COR-L47 (cell line): ENCODE results near the gene RAP1GAP2.
"Not testable (repeated sequence)": the region's sequence is repeated elsewhere in the genome, so short reads cannot be mapped to it uniquely, and the experiment has no call there.

Experiments
- DNase-seq: peaks from one replicate; lab custom pipeline; 2025; lab: John Stamatoyannopoulos, UW

Gene RAP1GAP2

DNA sequence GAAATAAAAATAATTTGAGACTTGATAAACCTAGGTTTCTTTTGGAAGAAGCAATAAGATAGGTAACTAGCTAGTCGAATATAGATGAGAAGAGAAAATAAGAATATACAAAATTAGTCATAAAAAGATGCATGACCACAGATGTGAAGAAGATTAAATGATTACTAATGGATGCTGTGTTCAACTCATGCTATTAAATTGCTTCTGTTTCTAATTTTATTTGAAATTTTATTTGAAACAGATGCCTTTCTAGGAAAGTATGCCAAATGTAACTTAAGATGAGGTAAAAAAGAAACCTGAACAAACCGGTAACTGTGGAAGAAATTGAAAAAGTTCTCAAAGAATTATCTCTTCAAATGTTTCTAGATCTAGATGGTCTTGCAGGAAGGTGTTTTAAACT is 175.6 kb downstream of the RAP1GAP2 start:
- DNase-seq, result no peak

DNA sequence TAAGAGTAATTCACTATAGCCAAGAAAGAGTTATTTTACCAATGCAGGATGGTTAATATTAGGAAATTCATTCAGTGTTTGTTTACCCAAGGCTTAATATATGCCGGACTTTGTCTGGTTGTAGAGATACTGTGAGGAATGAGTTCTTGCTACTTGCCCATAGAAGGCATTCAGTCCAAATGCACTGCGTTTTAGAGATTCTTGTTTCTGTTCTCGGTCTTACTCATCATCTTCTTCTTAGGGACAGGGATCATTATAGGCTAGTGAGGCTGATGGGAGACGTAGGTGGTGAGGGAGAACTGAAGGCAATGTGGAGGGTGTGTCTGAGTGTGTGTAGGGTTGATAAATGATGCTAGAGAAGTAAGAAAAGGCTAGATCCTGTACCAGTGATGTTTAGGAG is 176.5 kb downstream of the RAP1GAP2 start:
- no peak for DNase-seq

DNA sequence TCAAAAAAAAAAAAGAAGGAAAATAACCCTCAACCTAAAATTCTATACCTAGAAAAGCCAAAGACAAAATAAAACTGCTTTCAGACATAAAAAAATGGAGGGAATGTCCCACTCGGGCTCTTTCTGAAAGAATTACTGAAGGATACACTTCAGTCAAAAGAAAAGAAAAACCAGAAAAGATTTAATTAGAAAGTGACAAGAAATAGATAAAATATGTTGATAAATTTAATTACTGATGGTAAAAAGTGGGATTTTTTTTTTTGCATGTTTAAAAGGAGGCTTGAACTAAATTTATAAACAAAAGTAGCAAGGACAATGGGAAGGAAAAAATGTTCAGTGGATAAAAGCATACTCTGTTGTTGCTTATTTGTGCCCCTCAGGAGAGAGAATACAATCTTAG is 178.1 kb downstream of the RAP1GAP2 start:
- no peak for DNase-seq

DNA sequence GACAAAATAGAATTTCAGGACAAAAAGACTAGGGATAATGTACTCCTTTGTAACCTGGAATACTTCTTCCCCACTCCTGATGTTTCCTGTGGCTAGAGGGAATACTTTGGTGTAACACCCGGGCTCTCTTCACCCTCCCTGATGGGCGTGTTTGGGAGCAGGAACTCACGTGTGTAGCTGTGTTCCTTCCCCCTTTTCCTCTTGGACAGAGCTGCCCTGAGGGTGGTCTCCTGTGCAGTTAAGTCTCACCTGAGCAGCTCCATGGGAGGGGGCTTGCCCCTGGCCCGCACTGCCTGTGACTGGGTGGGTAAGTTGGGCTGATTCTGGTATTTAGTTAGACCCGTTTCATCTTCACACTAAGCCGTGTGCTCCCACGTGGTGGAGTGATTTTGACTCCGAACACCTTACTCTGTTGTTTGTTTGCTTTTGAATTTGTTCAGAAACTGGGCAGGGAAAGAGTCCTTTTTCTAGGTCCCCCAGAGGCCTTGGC is 179.3 kb downstream of the RAP1GAP2 start:
- DNase-seq, result peak; percentile 53

DNA sequence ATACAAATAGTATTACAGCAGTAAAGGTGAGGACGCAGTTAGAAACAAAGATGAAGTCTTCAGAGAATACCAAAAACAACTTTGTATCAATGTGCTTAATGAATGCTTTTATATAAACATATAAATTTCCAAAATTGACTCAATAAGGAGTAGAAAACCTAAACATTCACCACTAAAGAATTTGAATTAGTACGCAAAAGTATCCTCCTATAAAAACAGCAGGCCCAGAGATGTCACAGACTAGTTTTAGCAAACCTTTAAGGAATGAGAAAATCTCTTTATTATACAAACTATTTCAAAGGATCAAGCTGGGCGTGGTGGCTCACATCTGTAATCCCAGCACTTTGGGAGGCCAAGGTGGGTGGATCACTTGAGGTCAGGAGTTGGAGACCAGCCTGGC is 180.9 kb downstream of the RAP1GAP2 start:
- DNase-seq, result no peak

DNA sequence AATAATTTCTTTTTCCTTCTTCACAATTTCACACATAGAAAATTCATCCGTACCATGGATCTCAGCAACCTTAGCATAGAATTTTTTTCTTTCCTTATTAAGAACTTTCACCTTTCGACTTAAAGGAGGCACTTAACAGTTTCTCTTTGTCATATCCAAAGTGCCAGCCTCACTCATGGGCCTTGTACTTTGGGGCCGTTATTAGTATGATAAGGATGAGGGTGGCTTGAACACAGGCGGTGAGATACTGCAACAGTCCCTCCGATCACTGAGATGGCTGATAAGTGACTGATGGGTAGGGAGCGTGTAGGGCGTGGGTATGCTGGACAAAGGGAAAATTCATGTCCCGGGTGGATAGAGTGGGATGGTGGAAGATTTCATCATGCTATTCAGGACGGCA is 181.9 kb downstream of the RAP1GAP2 start:
- DNase-seq, result no peak

DNA sequence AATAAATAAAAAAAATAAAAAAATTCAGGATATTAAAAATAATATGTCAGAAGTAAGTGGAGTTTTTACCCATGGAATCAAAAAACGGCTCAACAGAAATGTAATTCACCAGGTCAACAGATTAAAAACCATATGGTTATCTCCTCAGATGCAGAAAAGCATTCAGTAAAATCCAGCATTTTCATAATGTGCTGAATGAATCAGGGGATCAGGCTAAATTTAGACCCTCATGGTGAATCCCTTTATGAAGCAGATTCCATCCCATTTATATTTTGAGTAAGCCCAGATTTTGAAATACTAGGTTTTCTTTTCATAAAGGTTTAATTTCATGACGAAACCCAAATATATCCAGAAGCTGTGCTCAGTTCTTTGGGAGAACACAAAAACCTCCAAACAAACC is 182.8 kb downstream of the RAP1GAP2 start:
- DNase-seq, result no peak

DNA sequence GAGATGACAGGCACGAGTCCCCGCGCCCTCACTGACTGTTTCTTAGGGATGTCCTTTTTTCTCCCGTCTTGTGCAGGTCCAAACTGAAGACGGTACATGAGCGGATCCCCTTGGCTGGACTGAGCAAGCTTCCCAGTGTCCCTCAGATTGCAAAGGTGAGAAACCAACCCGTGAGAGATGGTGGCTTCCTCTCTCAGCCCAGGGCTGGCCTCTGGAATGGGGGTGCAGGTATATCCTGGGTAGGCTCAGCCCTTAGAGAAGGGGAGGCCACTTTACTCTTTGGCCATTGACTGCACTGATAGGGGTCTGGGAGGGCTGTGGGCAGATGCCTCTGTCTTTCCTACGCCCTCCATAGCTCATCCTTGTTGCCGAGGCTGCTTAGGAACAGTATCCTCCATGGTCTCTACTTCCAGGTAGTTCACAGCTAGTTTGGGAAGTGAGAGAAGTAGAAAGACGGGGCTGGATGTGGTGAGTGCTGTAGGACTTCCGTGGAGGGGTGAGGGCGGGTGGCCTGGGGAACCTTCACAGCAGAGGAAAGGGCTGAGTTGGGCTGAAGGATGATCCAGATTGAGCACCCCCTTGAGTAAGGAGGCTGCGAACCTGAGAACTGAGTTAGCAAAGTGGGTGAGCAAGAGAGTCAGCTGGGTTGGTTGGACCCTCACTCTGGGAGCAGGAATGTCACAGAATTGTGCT is 184.1 kb downstream of the RAP1GAP2 start:
- no peak for DNase-seq

DNA sequence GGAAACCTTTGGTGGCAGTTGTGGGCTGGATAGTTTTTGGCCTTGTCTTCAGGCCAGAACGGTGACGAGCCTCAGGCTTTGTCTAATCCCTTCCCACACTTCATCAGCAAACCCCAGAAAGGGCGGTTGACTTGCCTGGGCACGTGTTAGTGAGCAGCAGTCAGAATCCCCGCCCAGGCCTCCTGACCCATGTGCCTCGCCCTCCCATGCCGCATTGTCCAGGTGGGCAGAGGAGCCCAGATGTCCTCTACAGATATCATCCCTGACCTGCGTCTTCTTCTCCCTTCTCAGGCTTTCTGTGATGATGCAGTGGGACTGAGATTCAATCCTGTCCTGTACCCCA is 184.6 kb downstream of the RAP1GAP2 start:
- no peak for DNase-seq

DNA sequence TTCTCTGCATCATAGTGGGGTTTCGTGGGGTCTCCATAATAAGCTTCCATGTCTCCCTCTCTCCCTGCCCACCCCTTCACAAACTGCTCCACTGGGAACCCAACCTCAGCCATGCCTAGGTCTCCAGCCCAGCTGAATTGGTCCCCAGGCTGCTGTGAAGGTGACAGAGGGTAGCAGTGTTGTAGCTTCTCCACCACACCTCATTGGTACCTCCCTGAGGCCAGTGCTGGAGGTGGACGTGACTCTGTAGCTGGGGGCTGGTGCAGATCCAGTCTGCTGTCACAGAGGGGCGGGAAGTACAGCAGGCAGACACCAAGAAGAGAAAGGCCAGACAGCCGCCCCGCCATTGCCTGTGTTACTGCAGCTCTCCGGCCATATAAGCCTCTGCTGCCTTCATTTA is 185.1 kb downstream of the RAP1GAP2 start:
- DNase-seq, result no peak

DNA sequence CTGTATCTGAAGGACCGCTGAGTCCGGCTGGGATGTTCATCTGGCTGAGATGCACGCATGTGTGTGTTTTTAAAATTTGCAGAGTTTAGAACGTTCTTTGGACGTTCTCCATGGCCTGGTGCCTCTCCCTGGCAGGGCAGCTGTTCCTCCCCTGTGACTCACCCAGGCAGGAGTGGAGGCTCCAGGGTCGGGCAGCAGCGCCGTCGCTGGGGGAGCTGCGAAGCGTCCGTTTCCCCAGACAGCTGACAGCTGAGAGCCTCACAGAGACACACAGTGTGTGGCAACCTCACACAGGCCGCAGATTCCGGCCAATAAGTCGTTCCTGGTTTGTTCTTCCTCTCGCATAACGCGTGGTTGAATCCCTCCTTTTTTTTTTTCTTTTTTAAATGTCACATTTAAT is 186.6 kb downstream of the RAP1GAP2 start:
- no peak for DNase-seq

DNA sequence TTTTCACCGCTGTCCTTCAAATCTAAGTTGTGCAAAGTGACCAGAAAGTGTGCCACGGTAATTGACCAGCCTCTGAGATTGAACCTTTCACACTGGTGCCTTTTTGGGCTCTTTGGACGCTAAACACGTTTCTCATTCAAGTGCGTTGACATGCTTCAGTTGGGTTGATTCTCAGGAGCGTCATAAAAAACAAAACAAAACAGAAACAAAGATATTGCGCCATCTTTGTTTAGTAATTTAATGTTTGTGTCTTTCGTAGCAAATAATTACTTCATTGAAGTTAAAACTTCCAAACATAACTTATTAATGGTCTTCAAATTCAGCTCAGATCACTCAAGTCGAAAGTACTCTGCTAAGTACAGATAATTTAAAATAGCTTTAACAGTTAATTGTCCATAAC is 187.0 kb downstream of the RAP1GAP2 start:
- no peak for DNase-seq

DNA sequence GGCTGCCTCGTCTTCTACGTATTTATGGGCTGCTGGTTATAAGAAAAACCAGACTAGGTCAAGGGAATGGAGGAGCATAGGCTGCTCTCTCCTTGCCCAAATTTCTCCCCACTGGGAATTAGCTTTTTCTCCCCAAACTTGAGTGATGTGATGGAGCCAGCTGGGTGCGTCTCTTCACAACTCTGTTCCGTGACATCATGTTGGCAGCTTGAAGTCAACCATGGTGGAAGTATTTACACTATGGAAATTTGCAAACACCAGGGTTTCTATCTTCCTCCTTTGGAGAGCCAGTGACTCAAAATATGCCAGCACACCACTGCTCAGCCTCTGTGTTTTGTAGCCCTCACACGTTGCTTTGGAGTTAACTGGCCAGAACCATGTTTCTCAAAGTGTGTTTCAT is 189.1 kb downstream of the RAP1GAP2 start:
- no peak for DNase-seq

DNA sequence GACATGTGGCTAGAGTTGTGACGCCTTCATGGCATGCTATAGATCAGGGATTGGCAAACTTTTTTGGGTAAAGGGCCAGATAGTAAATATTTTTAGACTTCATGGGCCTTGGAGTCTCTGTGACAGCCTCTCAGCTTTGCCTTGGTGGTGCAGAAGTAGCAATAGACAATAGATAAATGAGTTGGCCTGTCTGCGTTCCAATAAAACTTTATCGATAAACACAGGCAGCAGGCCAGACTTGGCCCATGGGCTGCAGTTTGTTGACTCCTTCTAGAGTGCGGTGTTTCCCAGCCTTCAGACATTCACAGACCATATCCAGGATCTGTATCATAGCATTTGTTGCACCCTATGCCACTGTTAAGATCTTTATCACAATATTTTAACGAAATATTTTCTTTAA is 190.7 kb downstream of the RAP1GAP2 start:
- DNase-seq, result no peak

DNA sequence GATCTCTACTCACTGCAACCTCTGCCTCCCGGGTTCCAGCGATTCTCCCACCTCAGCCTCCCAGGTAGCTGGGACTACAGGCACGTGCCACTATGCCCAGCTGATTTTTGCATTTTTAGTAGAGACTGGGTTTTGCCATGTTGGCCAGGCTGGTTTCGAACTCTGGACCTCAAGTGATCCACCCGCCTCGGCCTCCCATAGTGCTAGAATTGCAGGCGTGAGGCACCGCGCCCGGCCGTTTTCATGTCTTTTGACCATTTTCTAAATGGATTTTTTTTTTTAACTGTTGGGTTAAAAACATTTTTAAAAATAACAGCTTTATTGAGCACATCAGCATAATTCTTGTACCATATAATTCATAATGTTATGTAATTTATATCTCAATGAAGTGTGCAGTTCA is 193.2 kb downstream of the RAP1GAP2 start:
- DNase-seq, result not testable (repeated sequence)

DNA sequence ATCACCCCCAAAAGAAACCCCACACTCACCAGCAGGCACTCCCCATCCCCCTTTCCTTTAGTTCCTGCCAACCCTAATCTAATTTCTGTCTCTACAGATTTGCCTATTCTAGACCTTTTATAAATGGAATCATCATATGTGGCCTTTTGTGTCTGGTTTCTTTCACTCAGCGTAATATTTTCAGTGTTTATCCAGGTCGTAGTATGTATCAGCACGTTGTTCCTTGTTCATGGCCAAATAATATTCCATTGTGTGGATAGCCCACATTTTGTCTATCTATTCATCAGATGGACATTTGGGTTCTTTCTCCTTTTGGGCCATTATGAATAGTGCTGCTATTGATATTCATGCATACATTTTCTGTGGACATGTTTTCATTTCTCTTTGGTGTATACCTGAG is 193.6 kb downstream of the RAP1GAP2 start:
- no peak for DNase-seq

DNA sequence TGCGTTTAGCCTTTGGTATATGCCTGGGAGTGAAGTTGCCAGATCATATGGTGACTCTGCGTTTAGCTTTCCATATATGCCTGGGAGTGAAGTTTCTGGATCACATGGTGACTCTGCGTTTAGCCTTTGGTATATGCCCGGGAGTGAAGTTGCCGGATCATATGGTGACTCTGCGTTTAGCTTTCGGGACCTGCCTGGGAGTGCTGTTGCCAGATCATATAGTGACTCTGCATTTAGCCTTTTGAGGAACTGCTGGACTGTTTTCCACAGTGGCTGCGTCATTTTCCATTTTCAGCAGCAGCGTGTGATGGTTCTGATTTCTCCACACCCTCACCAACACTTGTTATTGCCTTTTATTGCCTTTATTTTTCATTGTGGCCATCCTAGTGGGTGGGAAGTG is 194.2 kb downstream of the RAP1GAP2 start:
- DNase-seq, result no peak

DNA sequence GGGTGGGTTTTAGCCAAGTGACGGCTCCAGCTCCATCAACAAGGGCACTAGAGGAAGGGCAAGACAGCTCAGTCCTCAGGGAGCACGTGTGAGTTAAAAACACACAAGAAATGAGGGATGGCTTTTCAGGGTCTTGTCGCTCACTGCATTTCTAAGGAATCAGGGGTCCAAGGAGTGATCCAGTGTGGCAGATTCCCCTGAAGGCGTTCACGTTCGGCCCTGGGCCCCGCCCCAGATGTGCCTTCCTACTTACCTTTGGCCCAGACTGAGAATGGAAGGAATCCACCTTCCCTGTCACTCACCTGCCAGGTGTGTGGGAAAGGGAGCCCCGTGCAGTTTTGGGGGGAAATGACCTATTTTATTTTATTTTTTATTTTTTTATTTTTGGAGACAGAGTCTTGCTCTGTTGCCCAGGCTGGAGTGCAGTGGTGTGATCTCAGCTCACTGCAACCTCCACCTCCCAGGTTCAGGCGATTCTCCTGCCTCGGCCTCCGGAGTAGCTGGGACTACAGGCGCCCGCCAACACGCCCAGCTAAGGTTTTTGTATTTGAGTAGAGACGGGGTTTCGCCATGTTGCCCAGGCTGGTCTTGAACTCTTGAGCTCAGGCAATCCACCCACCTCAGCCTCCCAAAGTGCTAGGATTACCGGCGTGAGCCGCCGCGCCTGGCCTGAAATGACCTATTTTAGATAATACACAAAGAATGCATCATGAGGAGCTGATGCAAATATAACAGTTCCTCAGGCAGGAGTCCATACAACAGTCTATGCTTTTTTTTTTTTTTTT is 195.3 kb downstream of the RAP1GAP2 start:
- not testable (repeated sequence) for DNase-seq

DNA sequence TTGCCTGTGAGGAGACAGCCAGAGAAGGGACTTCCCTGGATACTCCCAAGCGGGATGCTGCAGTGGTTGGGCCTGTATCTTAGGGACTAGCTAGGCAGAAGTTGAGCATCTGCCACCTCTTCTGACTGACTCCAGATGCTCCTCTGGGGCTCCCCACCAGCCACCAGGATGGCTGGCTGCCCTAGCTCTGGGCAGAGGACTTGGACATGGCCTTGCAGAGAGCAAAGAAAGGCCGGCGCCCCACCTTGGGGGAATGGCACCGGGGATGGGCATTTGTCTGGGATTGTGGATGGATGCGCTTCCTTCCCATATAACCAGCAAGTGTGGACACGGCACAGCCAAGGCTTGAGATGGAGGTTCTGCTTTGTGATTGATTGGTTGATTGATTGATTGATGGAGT is 198.2 kb downstream of the RAP1GAP2 start:
- no peak for DNase-seq

DNA sequence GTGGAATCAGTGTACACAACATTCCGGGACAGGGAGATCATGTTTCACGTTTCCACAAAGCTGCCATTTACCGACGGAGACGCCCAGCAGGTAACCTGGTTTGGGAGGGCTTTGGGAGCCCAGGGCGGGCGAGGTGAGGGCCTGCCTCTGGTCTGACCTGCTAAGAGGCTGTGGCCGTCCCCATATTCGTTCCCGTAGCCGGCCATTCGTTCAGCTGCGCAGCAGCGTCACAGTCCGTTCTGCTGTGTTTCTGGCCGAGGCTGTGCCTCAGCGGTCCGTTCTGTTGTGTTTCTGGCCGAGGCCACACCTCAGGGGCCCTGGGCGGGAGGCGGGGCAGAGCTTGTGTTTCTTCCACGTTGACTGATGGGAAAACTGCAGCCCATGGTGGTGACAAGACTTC is 199.1 kb downstream of the RAP1GAP2 start:
- no peak for DNase-seq

DNA sequence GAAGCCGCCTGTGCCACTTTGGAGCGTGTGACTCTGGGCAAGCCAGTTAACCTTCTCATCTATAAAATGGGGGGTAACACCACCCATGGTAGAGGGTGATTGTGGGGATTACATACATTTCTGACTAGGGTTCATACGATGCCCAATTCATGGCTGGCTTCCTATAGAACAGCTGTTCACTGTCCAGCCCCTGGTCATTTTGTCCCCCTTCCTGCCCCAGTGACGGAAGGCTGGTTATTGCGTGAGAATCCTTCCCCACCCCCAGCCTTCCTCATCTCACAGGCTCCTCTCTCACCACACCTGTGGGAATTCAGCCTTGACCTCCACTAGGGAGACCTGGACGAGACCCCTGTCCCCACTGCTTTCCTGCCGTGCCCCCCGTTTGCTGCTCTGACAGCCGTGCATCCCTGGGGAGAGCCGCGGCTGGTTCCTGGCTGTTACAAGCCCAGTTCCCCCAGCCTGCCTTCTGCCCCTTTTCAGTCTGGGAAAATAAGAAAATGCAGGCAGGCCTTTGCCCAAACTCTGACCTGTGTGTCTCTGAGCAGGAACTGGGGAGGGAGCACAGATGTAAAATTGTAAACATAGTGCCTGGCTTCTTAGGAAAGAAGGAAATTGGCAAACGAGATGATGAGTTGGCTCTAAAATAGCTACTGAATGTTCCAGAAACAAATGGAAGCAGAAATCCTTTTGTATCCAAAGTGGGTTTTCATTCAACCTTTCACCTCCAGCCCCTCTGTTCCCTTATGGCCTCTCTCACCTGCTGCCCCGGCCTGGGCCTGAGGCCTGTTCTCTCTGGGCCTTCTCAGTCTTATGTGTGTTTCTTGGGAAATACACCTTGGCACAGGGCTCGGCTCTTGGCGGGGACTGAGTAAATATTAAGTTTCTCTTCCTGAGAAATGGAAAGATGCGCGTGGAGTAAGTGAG is 199.9 kb downstream of the RAP1GAP2 start:
- DNase-seq, result no peak

DNA sequence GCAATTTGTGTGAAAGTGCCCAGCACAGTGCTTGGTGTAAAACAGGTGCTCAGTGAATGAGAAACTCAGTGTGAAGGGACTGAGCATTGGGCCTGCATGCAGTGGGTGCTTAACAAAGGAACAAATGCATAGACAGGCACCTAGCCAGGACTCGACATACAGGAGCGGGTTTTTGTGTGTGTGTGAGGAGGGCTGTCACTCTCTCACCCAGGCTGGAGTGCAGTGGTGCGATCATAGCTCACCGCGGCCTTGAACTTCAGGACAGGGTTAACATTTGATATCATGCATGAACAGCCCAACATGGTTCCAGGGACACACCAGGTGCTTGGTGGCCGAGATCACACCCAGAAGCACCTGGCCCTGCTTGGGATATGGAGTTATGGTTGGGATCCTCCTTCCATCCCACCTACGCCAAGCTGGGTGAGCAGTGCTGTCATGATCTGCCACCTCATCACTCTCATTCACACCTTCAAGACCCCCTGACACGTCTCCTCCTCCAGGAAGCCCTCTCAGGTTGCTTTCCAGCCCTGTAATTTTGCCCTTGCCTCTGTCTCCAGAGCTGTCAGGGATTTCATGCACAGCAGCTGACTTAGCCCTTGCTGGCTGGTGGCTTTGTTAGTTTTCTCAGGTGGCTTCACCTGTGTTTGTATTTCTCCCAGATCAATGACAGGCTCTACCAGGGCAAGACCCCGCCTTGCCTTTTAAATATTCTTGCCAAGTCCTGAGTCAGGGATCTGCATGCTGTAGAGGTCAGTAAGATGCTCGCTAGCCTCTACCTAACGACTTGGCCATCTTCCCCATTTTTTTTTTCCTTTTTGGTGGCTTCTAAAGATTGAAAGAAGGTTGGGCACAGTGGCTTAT is 200.8 kb downstream of the RAP1GAP2 start:
- DNase-seq, result no peak
